ENCODE measurements around the gene KCNQ1OT1.

The KCNQ1OT1 gene

DNA sequence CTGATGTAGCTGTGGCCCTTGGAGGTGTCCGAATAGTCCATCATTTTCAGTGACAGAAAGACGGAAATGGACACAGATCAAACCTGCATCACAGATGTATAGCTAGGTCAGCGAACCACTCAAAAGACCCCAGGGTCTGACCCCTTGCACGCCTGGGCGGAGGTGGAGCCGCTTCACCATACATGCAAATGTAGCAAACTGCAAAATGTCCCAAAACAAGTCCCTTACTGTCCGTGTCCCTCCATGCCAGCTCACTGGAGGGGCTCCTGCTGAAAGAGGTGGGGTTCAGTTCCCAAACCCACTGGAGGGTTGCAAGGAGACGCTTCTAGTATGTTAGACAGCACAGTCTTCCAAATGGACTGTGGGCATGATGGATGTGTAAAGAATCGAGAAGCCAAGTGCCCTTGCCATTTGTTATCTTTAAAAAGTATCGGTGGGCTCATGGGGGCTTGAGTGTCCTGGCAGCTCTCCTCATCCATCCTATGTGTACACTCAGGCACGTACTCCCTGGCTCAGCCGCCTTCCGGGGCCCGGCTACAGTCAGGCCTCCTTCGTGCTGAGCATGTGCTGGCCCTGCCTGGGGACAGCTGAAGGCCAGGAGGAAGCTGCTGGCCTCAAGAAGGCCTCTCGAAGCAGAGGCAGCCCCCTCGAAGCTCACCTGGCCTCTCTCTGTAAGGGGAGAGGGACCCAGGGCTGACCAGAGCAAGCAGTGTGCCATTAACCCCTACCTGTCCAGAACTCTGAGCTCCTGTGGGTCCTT is 20.2 kb upstream of the KCNQ1OT1 start:
- no peak for DNase-seq (ENCODE audit: extremely low spot score)
- CTCF ChIA-PET: no interaction called here
- POLR2A ChIA-PET: no interaction called here
- TF ChIP-seq, protein P1, sequence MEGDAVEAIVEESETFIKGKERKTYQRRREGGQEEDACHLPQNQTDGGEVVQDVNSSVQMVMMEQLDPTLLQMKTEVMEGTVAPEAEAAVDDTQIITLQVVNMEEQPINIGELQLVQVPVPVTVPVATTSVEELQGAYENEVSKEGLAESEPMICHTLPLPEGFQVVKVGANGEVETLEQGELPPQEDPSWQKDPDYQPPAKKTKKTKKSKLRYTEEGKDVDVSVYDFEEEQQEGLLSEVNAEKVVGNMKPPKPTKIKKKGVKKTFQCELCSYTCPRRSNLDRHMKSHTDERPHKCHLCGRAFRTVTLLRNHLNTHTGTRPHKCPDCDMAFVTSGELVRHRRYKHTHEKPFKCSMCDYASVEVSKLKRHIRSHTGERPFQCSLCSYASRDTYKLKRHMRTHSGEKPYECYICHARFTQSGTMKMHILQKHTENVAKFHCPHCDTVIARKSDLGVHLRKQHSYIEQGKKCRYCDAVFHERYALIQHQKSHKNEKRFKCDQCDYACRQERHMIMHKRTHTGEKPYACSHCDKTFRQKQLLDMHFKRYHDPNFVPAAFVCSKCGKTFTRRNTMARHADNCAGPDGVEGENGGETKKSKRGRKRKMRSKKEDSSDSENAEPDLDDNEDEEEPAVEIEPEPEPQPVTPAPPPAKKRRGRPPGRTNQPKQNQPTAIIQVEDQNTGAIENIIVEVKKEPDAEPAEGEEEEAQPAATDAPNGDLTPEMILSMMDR (IDR thresholded peaks at IDR 0.05; ENCODE audit: control extremely low read depth, extremely low read depth, low read depth, missing control alignments): no peak

DNA sequence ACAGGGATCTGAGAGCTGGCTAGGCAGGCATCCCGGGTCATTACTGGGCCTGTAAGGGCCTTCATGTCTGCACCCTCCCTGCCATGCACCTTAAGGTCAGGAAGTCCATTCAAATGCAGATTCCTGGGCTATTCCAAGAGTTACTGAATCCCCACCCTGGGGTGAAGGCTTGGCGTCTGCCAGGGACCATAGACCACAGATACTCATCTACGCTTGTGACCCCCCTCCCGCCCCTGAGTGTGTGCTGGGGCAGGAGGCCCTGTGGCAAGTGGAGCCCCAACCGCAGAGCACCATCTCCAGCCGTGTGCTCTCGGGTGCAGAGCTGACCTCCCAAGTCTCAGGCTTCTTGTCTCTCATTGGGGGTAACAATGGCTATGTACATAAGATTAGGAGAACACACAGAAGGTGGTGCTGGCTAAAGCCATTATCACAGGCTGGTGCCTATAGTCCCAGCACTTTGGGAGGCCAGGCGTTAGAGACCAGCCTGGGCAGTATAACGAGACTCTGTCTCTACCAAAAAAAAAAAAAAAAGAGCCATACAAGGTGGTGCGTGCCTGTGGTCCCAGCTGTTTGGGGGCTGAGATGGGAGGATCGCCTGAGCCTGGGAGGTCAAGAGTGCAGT is 19.1 kb upstream of the KCNQ1OT1 start:
- TF ChIP-seq, protein P1 (IDR thresholded peaks at IDR 0.05; ENCODE audit: control extremely low read depth, extremely low read depth, low read depth, missing control alignments): no peak
- CTCF ChIA-PET: no interaction called here
- no peak for DNase-seq (ENCODE audit: extremely low spot score)
- POLR2A ChIA-PET: no interaction called here

DNA sequence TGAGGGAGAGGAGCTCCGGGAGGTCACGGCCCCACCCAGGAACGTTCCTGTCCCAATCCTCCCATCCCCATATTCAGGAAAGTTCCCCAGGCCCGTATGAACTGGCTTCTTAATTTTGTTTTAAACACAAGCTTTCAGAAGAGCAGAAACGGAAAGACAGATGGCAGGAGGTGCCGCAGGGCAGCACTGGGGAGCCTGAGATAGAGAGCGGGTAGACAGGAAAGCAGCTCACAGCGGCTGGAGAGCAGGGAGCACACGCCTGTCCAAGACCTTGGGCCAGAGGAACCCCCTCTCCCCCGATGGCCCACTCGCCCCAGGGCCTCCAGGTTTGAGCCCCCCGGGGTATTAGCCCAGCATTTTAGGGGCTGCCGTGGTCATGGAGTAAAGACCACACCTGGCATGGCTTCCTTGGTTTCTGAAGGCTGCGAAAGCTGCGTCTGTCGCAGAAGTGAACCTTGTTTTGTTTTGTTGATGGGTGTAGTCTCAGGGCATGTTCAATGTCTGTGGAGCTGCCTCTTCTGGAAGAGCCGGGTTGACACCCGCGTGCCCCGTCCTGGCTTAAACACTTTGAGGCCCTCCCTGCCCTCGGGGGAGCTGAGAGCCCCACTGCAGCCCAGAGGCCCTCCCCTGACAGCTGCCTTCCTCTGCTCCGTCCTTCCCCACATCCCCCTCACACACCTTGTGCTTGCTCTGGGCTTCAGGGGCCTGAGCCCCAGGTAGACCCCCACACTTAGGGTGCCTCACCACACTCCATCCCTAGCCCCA is 17.9 kb upstream of the KCNQ1OT1 start:
- TF ChIP-seq, protein P1 (IDR thresholded peaks at IDR 0.05; ENCODE audit: control extremely low read depth, extremely low read depth, low read depth, missing control alignments): no peak
- CTCF ChIA-PET: no interaction called here
- POLR2A ChIA-PET: no interaction called here
- no peak for DNase-seq (ENCODE audit: extremely low spot score)

DNA sequence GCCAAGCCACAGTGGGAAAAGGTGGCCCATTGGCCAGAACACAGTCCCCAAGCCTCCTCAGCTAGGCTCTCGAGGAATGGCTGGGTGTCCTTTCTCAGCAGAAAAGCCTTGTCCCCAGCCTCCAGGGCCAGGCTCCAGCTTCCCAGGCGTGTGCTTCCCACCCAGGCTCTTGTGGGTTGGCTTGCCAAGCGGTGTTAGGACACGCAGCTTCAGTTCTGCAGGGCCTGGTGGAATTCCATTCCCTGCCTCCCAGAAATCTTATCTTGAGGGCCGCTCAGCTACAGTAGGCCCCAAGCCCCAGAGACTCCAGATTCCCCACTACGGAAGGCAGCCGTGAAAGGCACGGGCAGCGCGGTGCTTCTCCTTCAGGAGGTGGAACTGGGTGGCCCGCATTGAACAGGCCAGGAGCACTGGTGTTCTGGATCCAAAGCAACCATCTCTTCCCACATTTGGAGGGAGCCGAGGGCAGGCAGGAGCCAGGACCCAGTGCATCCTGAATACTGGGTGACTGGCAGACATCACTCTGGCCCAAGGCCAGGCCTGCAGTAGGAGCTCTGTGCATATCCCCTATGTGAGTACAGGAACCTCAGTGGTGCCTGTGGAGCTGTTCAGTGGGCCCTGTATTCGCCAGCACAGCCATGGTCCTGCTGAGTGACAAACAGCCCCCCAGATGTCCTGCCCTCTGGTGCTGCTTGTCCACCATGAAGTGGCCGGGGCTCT is 16.7 kb upstream of the KCNQ1OT1 start:
- ChIA-PET POLR2A (no interaction called here), CTCF (no interaction called here)
- DNase-seq (ENCODE audit: extremely low spot score): no peak

DNA sequence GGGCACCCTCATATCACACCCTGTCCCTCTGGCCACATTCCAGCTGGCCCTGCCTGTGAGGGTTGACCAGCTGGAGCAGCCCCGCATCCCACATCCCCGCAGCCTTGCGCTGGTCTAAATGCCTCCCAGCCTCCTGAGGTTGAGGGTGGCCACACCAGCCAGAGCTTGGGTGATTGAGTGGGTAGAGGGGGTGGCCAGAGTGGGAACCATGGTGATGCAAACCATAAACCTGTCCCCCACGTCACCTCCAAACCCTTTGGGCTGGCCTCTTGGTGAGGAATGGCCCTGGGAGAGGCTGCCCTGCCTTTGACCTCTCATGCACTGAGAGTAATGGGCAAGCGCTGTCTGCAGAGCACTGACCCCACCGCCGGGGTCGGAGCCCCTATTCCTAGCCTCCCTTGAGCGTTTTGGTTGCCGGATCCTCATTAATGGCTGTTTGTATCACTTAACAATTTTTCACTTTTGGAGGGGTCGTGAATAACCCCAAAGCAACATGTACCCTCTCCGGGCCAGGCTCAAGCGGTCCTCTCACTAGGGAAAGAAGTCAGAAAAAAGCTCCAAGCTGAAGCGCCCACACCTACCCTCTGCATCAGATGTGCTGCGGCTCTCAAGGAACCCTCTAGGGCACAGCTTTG is 16.0 kb upstream of the KCNQ1OT1 start:
- ChIA-PET CTCF (no interaction called here), POLR2A (no interaction called here)

More for the DNA sequence above, 16.7 kb upstream of the KCNQ1OT1 start:
- TF ChIP-seq, protein P1 (IDR thresholded peaks at IDR 0.05; ENCODE audit: control extremely low read depth, extremely low read depth, low read depth, missing control alignments): no peak

More for the DNA sequence above, 16.0 kb upstream of the KCNQ1OT1 start:
- no peak for DNase-seq (ENCODE audit: extremely low spot score)
- TF ChIP-seq, protein P1 (IDR thresholded peaks at IDR 0.05; ENCODE audit: control extremely low read depth, extremely low read depth, low read depth, missing control alignments): no peak
